Body of pancreas (tissue), 4 donors: Measurements from ENCODE around the gene FKBP3.

ENCODE experiments used
- CTCF ChIP-seq, 7 experiments: fragments of 450-650 bp in 4 of 7; fragments of 200-600 bp in 3 of 7; sonication (generic) in 3 of 7; IDR thresholded peaks; one replicate each; pipeline ENCODE4 v1.5.1; 2016 to 2019; ENCODE audit warnings: antibody characterized with exemption in 7 of 7
- POLR2A ChIP-seq, 3 donors: fragments of 450-650 bp; IDR thresholded peaks; one replicate each; pipeline ENCODE4 v1.6.1; 2016; ENCODE audit warnings: antibody characterized with exemption in 3 of 3, mild to moderate bottlenecking in 2 of 3

- TF ChIP-seq CTCF (IDR thresholded peaks at IDR 0.05) (no peak), POLR2A (IDR thresholded peaks at IDR 0.05) (no peak)
Observed at GRCh38 chr14:45136399-45136798, 2.1 kb upstream of the FKBP3 start.
